Upper lobe of left lung (tissue), 6 donors: ENCODE results near the gene RXFP2. TPM values are rescaled to one million over a fixed set of nuclear protein-coding genes. Genes with fewer than 3 reads are reported as not detected.

Source experiments
- ATAC-seq, 2 donors: fragments of 200-7000 bp; cut with Tn5 transposase; one replicate each; pipeline ENCODE4 v1.9.1; 2022; ENCODE audit warnings: mild to moderate bottlenecking in 2 of 2, moderate library complexity in 2 of 2; ENCODE audit not compliant: low FRiP score in 2 of 2
- DNase-seq, 2 donors: peaks; one replicate each; pipeline ENCODE4 v3.0.0-alpha.2; 2019 to 2020
- H3K27ac ChIP-seq, 4 donors: fragments of 200-600 bp; sonication (generic); one replicate each; pipeline ENCODE4 v1.5.1; 2016 to 2019
- H3K27me3 ChIP-seq, 4 donors: fragments of 200-600 bp; sonication (generic); one replicate each; pipeline ENCODE4 v1.5.1; 2017 to 2019
- H3K36me3 ChIP-seq, 4 donors: fragments of 200-600 bp; sonication (generic); one replicate each; pipeline ENCODE4 v1.5.1; 2016 to 2019
- H3K4me1 ChIP-seq, 4 donors: fragments of 200-600 bp; sonication (generic); one replicate each; pipeline ENCODE4 v1.5.1; 2018 to 2019
- H3K4me3 ChIP-seq, 4 donors: fragments of 200-600 bp; sonication (generic); one replicate each; pipeline ENCODE4 v1.5.1; 2017 to 2019; ENCODE audit warnings: mild to moderate bottlenecking in 2 of 4, moderate library complexity in 1 of 4
- H3K9me3 ChIP-seq, 4 donors: fragments of 200-600 bp; sonication (generic); one replicate each; pipeline ENCODE4 v1.5.1; 2018 to 2019
- CTCF ChIP-seq, 6 experiments: fragments of 450-650 bp in 4 of 6; fragments of 200-600 bp in 2 of 6; sonication (generic) in 2 of 6; IDR thresholded peaks; one replicate each; pipeline ENCODE4 v1.5.1; 2016 to 2019; ENCODE audit warnings: antibody characterized with exemption in 6 of 6
- EP300 ChIP-seq, 4 donors: sonication (generic); formaldehyde crosslinking; IDR thresholded peaks; one replicate each; pipeline ENCODE4 v1.5.1; 2017; ENCODE audit warnings: antibody characterized with exemption in 4 of 4, control low read depth in 2 of 4
- POLR2A ChIP-seq, 4 donors: fragments of 450-650 bp; IDR thresholded peaks; one replicate each; pipeline ENCODE4 v1.5.1; 2016 to 2017; ENCODE audit warnings: antibody characterized with exemption in 4 of 4, mild to moderate bottlenecking in 2 of 4
- POLR2AphosphoS5 ChIP-seq, 2 donors: sonication (generic); formaldehyde crosslinking; IDR thresholded peaks; one replicate each; pipeline ENCODE4 v1.5.1; 2017; ENCODE audit warnings: antibody characterized with exemption in 2 of 2
- WGBS, 2 donors: methylation state at CpG; one replicate each; pipeline ENCODE4 v1.1.5; 2017 to 2018; 5-methylcytosine and 5-hydroxymethylcytosine counted together
- total RNA-seq, 6 donors: library from RNA; depleted of rRNA in 4 of 6; stranded (reverse); fragments of >200 nt in 4 of 6; gene quantifications; one replicate each; pipeline versions ENCODE4 v1.1.0 to v1.2.1, GENCODE V29; 2016 to 2021
- donor health status: DM: no; HTN: no; CAD: no; lungs with moderate emphysema.
- donor health status: DM: no; HTN: yes; CAD: no; lungs with severe emphysema.

The RXFP2 gene
- total RNA-seq, 6 donors from 2014 or later, result not detected

- no peaks in the 10 kb centered on the region for H3K4me1 ChIP-seq
- no peaks in the 10 kb centered on the region for H3K27me3 ChIP-seq
- H3K4me3 ChIP-seq, result no peak overlapping the region
- ATAC-seq (no peak), DNase-seq (no peak)
- 78 to 84% methylated on average over 4 of the region's 4 CpGs for WGBS, 2 donors
- H3K36me3 ChIP-seq, result no peaks in the 10 kb centered on the region
- no peak overlapping the region for H3K27ac ChIP-seq
- TF ChIP-seq CTCF (IDR thresholded peaks at IDR 0.05) (no peak), POLR2A (IDR thresholded peaks at IDR 0.05) (no peak), POLR2AphosphoS5 (IDR thresholded peaks at IDR 0.05) (no peak), EP300 (IDR thresholded peaks at IDR 0.05) (no peak)
- H3K9me3 ChIP-seq, result no peaks in the 10 kb centered on the region
These were observed 17.0 kb downstream of the RXFP2 start for GRCh38 chr13:31756346-31756745.

- ATAC-seq, result no peak
- TF ChIP-seq CTCF (IDR thresholded peaks at IDR 0.05), result no peak
- TF ChIP-seq EP300 (IDR thresholded peaks at IDR 0.05), result no peak
- no peak for TF ChIP-seq POLR2AphosphoS5 (IDR thresholded peaks at IDR 0.05)
- no peak for TF ChIP-seq POLR2A (IDR thresholded peaks at IDR 0.05)
- no peaks in the 10 kb centered on the region for H3K4me1 ChIP-seq
- H3K36me3 ChIP-seq, result no peaks in the 10 kb centered on the region
- DNase-seq, result no peak
- H3K9me3 ChIP-seq, result no peaks in the 10 kb centered on the region
- no peak overlapping the region for H3K4me3 ChIP-seq
- WGBS, 2 donors, result 83 to 87% methylated on average over 2 of the region's 2 CpGs
- H3K27me3 ChIP-seq, result no peaks in the 10 kb centered on the region
- no peak overlapping the region for H3K27ac ChIP-seq
These were observed 22.6 kb downstream of the RXFP2 start for GRCh38 chr13:31761951-31762350.

GRCh38 chr13:31764556-31764955, 25.2 kb downstream of the RXFP2 start:
- Histone ChIP-seq H3K4me3 (no peak overlapping the region), H3K9me3 (no peaks in the 10 kb centered on the region), H3K27me3 (no peaks in the 10 kb centered on the region), H3K36me3 (no peaks in the 10 kb centered on the region), H3K27ac (no peak overlapping the region), H3K4me1 (no peaks in the 10 kb centered on the region)
- 88% methylated on average over 2 of the region's 2 CpGs for WGBS, 2 donors
- DNase-seq (no peak), ATAC-seq (no peak)
- TF ChIP-seq CTCF (IDR thresholded peaks at IDR 0.05) (no peak), EP300 (IDR thresholded peaks at IDR 0.05) (no peak), POLR2A (IDR thresholded peaks at IDR 0.05) (no peak), POLR2AphosphoS5 (IDR thresholded peaks at IDR 0.05) (no peak)

GRCh38 chr13:31765138-31765785, 25.9 kb downstream of the RXFP2 start:
- no peak for DNase-seq
- H3K27ac ChIP-seq, result no peak overlapping the region

More at GRCh38 chr13:31765138-31765785, 25.9 kb downstream of the RXFP2 start:
- WGBS, 2 donors, result 48 to 56% methylated on average over 2 of the region's 2 CpGs
- H3K4me1 ChIP-seq, result no peaks in the 10 kb centered on the region
- H3K9me3 ChIP-seq, result no peaks in the 10 kb centered on the region
- TF ChIP-seq POLR2A (IDR thresholded peaks at IDR 0.05) (no peak), EP300 (IDR thresholded peaks at IDR 0.05) (no peak), POLR2AphosphoS5 (IDR thresholded peaks at IDR 0.05) (no peak), CTCF (IDR thresholded peaks at IDR 0.05) (no peak)
- H3K4me3 ChIP-seq, result no peak overlapping the region
- no peaks in the 10 kb centered on the region for H3K36me3 ChIP-seq
- H3K27me3 ChIP-seq, result no peaks in the 10 kb centered on the region
- ATAC-seq, result no peak
